Panc1 (cell line): Measurements from ENCODE around the gene FHOD1. TPM values are rescaled to one million over a fixed set of nuclear protein-coding genes. Genes with fewer than 3 reads are reported as not detected.

Experiments
- ATAC-seq: fragments of 200-7000 bp; cut with Tn5 transposase; 2 replicates; pipeline ENCODE4 v1.9.1; 2020; ENCODE audit warnings: mild to moderate bottlenecking, moderate library complexity
- BruUV-seq: library from RNA; stranded (reverse); fragments of 400-500 nt; replicated peaks from 2 replicates; lab custom pipeline; 2021; lab: Mats Ljungman, UMichigan
- CTCF ChIA-PET: fragments of 300-600 bp; sonication (Branson Sonifier 250); formaldehyde crosslinking; loops from one replicate; lab custom pipeline; 2022; ENCODE audit warnings: antibody characterized with exemption; lab: Charles Lee
- POLR2A ChIA-PET: fragments of 300-600 bp; sonication (Branson Sonifier 250); formaldehyde crosslinking; loops from one replicate; lab custom pipeline; 2022; ENCODE audit warnings: antibody characterized with exemption; lab: Charles Lee
- DNase-seq: peaks from one replicate; pipeline ENCODE4 v3.0.0-alpha.2; 2010; ENCODE audit warnings: low read depth, low spot score
- H3K27ac ChIP-seq: 2 replicates; pipeline ENCODE4 v1.5.1; 2011; ENCODE audit warnings: mild to moderate bottlenecking, low read length, inconsistent platforms
- H3K27me3 ChIP-seq: fragments of 200-500 bp; sonication (Bioruptor generic); 2 replicates; pipeline ENCODE4 v1.6.0; 2014; ENCODE audit warnings: low read length, inconsistent platforms; ENCODE audit not compliant: control insufficient read depth, insufficient read depth
- H3K36me3 ChIP-seq: fragments of 200-500 bp; sonication (Bioruptor generic); 2 replicates; pipeline ENCODE4 v1.5.1; 2014; ENCODE audit warnings: inconsistent platforms, mild to moderate bottlenecking, low read length, moderate library complexity; ENCODE audit not compliant: control insufficient read depth, insufficient read depth
- H3K4me1 ChIP-seq: 2 replicates; pipeline ENCODE4 v1.5.1; 2011; ENCODE audit warnings: inconsistent platforms, mild to moderate bottlenecking, low read length, moderate library complexity; ENCODE audit not compliant: control insufficient read depth, insufficient read depth
- H3K4me3 ChIP-seq, 2 experiments: 2 replicates each; pipeline ENCODE4 v1.5.1; 2011 to 2012; ENCODE audit warnings: low read depth in 2 of 2, low read length in 2 of 2, mild to moderate bottlenecking in 2 of 2, inconsistent platforms in 1 of 2, moderate library complexity in 1 of 2
- H3K9me3 ChIP-seq: fragments of 200-500 bp; sonication (Bioruptor generic); 2 replicates; pipeline ENCODE4 v1.5.1; 2014; ENCODE audit warnings: low read depth, mild to moderate bottlenecking, inconsistent platforms, low read length, moderate library complexity; ENCODE audit not compliant: control insufficient read depth, insufficient read depth
- POLR2AphosphoS5 ChIP-seq: IDR thresholded peaks from 2 replicates; pipeline ENCODE4 v1.6.1; 2012; ENCODE audit warnings: mild to moderate bottlenecking, low read depth, low read length, moderate library complexity
- SIN3A ChIP-seq: IDR thresholded peaks from 2 replicates; pipeline ENCODE4 v1.6.1; 2012; ENCODE audit warnings: low read depth, mild to moderate bottlenecking, low read length, moderate library complexity, borderline replicate concordance; ENCODE audit not compliant: insufficient read depth
- TCF7L2 ChIP-seq: IDR thresholded peaks from 2 replicates; pipeline ENCODE4 v1.6.1; 2011; ENCODE audit warnings: mild to moderate bottlenecking, low read depth, low read length, inconsistent platforms
- in situ Hi-C: cut with HindIII; loops from 2 replicates; pipeline ENCODE4 v1.10.0; 2016; ENCODE audit warnings: low sequenced_read_pairs, low pct_unique_long_range_greater_than_20kb
- intact Hi-C: fragments of 100-400 bp; cut with micrococcal nuclease; formaldehyde crosslinking; loops from one replicate; pipeline ENCODE4 v1.10.0; 2022; ENCODE audit not compliant: unreplicated experiment
- total RNA-seq: library from RNA; stranded (reverse); gene quantifications from one replicate; pipeline ENCODE4 v1.2.1, GENCODE V29; 2021; ENCODE audit not compliant: unreplicated experiment
- TF ChIP-seq, protein P1 (sequence below): fragments of 450-650 bp; IDR thresholded peaks from 2 replicates; pipeline ENCODE4 v1.5.1; 2017; ENCODE audit warnings: mild to moderate bottlenecking
- TF ChIP-seq, protein P2 (sequence below), 2 experiments: IDR thresholded peaks; 2 replicates each; pipeline ENCODE4 v1.6.1; 2011 to 2012; ENCODE audit warnings: low read depth in 2 of 2, control low read depth in 1 of 2, low read length in 1 of 2, mild to moderate bottlenecking in 1 of 2, moderate library complexity in 1 of 2; ENCODE audit not compliant: insufficient read depth in 1 of 2

The FHOD1 gene
- total RNA-seq, 1 experiment from 2014 or later: 9.3 TPM

DNA sequence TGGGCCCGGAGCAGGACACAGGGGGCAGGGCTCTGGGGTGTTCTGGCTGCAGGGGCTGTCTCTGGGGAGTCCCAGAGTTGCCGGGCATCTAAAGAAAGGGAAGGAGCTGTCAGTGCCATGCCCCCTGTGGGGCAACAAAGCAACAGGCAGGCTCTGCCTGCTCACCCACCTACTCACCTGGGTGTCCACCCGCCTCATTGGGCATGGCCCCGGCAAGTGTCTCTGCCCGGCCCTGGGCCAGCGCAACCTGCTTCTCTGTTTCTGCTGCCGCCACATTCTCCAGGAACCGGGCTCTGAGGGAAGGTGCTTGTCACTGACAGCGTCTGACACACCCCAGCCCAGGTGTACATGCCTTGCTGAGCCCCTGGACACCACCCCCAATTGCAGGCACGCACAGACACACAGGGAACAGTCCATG lies 13.1 kb downstream of the FHOD1 start:
- Histone ChIP-seq H3K27me3 (no peaks in the 10 kb centered on the region), H3K27ac (no peak overlapping the region), H3K4me1 (no peaks in the 10 kb centered on the region), H3K9me3 (no peaks in the 10 kb centered on the region), H3K4me3 (no peak overlapping the region), H3K36me3 (no peaks in the 10 kb centered on the region)
- ChIA-PET POLR2A (interaction anchor here (0.6 kb wide), 2 partner anchors 58 to 706 kb away, joined by 3 to 14 read pairs; no protein-coding TSS in a partner anchor), CTCF (no interaction called here)
- in situ Hi-C loops: no loop called here
- no TSS peak for BruUV-seq
- intact Hi-C loops: no loop called here
- no peak for ATAC-seq
- DNase-seq: no peak
- TF ChIP-seq TCF7L2 (no peak), POLR2AphosphoS5 (no peak), SIN3A (no peak)
- TF ChIP-seq, protein P1, sequence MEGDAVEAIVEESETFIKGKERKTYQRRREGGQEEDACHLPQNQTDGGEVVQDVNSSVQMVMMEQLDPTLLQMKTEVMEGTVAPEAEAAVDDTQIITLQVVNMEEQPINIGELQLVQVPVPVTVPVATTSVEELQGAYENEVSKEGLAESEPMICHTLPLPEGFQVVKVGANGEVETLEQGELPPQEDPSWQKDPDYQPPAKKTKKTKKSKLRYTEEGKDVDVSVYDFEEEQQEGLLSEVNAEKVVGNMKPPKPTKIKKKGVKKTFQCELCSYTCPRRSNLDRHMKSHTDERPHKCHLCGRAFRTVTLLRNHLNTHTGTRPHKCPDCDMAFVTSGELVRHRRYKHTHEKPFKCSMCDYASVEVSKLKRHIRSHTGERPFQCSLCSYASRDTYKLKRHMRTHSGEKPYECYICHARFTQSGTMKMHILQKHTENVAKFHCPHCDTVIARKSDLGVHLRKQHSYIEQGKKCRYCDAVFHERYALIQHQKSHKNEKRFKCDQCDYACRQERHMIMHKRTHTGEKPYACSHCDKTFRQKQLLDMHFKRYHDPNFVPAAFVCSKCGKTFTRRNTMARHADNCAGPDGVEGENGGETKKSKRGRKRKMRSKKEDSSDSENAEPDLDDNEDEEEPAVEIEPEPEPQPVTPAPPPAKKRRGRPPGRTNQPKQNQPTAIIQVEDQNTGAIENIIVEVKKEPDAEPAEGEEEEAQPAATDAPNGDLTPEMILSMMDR: no peak
- TF ChIP-seq, protein P2, sequence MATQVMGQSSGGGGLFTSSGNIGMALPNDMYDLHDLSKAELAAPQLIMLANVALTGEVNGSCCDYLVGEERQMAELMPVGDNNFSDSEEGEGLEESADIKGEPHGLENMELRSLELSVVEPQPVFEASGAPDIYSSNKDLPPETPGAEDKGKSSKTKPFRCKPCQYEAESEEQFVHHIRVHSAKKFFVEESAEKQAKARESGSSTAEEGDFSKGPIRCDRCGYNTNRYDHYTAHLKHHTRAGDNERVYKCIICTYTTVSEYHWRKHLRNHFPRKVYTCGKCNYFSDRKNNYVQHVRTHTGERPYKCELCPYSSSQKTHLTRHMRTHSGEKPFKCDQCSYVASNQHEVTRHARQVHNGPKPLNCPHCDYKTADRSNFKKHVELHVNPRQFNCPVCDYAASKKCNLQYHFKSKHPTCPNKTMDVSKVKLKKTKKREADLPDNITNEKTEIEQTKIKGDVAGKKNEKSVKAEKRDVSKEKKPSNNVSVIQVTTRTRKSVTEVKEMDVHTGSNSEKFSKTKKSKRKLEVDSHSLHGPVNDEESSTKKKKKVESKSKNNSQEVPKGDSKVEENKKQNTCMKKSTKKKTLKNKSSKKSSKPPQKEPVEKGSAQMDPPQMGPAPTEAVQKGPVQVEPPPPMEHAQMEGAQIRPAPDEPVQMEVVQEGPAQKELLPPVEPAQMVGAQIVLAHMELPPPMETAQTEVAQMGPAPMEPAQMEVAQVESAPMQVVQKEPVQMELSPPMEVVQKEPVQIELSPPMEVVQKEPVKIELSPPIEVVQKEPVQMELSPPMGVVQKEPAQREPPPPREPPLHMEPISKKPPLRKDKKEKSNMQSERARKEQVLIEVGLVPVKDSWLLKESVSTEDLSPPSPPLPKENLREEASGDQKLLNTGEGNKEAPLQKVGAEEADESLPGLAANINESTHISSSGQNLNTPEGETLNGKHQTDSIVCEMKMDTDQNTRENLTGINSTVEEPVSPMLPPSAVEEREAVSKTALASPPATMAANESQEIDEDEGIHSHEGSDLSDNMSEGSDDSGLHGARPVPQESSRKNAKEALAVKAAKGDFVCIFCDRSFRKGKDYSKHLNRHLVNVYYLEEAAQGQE (IDR thresholded peaks at IDR 0.05; ENCODE audit: insufficient read depth in 1 of 2, low read depth in 2 of 2, low read length in 1 of 2): no peak

DNA sequence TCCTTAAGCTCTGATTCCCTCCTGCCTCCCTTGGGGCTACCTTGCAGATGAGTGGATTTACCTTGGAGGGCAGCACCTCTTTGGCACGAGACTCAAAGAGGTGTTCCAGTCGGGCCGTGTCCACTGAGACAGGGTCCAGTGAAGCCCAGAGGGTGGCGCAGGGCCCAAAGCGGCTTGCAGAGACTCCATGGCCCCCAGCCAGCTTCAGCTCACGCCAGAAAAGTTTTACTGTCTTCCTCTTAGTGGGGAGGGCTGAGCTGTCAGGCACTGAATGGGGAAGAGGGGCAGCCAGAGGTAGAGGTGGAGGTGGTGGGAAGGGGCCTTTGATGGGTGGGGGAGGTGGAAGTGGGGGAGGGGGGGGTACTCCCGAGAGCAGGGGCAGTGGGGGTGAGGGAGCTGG lies 13.7 kb downstream of the FHOD1 start:
- DNase-seq (no peak), ATAC-seq (no peak)
- Histone ChIP-seq H3K27ac (no peak overlapping the region), H3K27me3 (no peaks in the 10 kb centered on the region), H3K9me3 (no peaks in the 10 kb centered on the region), H3K4me3 (no peak overlapping the region), H3K36me3 (no peaks in the 10 kb centered on the region), H3K4me1 (no peaks in the 10 kb centered on the region)
- POLR2A ChIA-PET: interaction anchor here (0.6 kb wide), 1 partner anchor 706 kb away, joined by 3 read pairs; no protein-coding TSS in a partner anchor
- CTCF ChIA-PET: interaction anchor here (0.9 kb wide), 1 partner anchor 179 kb away, joined by 3 read pairs; no protein-coding TSS in a partner anchor
- TF ChIP-seq POLR2AphosphoS5 (no peak), TCF7L2 (no peak), SIN3A (no peak)
- TF ChIP-seq, protein P1: no peak
- TF ChIP-seq, protein P2 (IDR thresholded peaks at IDR 0.05; ENCODE audit: insufficient read depth in 1 of 2, low read depth in 2 of 2, low read length in 1 of 2): no peak
- intact Hi-C loops (no loop called here), in situ Hi-C loops (no loop called here)
- no TSS peak for BruUV-seq
